ENCODE measurements around the gene TACO1. TPM values are rescaled to one million over a fixed set of nuclear protein-coding genes. Genes with fewer than 3 reads are reported as not detected.
A peak's percentile ranks its signal among the peaks of the same experiment; 100 is the strongest.

Gene TACO1
- total RNA-seq, 4 donors from 2014 or later: 8.5 to 12.0 (median 10.1) TPM

- ATAC-seq (ENCODE audit: low FRiP score) (no peak), DNase-seq (ENCODE audit: low spot score) (no peak)
- TF ChIP-seq, protein P1, sequence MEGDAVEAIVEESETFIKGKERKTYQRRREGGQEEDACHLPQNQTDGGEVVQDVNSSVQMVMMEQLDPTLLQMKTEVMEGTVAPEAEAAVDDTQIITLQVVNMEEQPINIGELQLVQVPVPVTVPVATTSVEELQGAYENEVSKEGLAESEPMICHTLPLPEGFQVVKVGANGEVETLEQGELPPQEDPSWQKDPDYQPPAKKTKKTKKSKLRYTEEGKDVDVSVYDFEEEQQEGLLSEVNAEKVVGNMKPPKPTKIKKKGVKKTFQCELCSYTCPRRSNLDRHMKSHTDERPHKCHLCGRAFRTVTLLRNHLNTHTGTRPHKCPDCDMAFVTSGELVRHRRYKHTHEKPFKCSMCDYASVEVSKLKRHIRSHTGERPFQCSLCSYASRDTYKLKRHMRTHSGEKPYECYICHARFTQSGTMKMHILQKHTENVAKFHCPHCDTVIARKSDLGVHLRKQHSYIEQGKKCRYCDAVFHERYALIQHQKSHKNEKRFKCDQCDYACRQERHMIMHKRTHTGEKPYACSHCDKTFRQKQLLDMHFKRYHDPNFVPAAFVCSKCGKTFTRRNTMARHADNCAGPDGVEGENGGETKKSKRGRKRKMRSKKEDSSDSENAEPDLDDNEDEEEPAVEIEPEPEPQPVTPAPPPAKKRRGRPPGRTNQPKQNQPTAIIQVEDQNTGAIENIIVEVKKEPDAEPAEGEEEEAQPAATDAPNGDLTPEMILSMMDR (IDR thresholded peaks at IDR 0.05): no peak
Measured at GRCh38 chr17:63613663-63614062, 13.0 kb downstream of the TACO1 start.

DNA sequence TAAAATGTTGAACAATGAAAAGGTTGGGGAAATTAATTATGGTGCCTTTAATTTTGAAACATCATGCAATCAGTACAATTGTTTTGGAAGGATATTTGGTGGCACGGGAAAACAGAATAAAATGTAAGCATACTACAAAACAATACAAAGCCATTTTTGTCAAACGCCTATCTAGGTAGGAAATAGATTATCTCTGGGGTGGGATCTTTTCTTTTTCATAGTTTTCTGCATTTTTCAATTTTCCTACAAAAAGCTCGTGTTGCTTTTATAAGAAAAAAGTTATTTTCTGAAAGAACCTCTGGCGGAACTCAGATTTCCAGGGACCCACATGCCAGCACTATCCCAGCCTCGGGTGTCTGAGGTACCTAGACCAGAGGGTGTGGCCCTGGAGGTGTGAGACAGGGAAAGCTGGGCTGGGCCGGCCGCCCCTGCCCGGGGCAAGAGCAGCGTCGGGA is 20.6 kb downstream of the TACO1 start:
- no peak for DNase-seq (ENCODE audit: low spot score)
- TF ChIP-seq, protein P1 (IDR thresholded peaks at IDR 0.05): no peak
- no peak for ATAC-seq (ENCODE audit: low FRiP score)

DNA sequence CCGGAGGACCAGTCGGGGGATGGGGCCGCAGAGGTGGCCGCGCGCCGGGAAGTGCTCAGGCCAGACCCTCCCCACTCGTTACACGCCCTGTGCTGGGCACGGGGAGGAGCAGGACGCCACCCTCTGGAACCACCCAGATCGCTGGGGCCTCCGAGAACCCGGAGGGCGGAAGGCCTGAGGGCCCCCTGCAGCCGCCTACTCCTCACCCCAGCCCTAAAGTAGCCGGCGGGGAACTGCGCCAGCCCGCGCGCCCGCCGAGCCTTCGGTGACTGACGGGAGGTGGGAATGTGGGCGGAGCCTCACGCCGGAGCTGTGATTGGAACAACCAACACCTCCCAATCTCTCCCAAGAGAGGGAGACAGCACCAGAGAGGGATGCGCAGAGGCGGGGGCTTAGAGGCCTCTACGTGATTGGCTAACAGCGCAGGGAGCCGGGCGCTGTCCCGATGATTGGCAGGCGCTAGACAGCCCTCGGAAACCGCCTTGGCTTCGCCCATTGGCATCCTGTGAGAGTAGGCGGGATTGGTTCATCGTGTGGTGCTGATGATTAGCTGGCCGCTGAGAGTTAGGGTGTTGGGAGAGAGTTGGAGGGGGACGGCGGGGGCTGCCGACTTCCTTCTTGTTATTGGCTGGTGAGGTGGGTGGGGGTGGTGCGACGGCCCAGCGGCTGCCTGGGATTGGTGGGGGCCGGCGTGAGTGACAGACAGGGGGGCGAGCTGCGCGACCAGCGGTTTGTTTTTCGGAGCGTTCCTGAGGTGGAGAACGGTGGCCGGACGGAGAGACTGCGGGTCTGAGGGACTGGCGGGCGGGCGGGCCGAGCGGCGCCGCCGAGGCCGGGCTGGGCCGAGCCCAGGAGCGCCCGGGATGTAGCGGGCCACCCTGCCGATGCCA is 21.2 kb downstream of the TACO1 start, which contains the start of gene MAP3K3:
TSS of gene MAP3K3 (plus strand) at position 734 of the 890 bp plus-strand sequence. CDS start 343 bp downstream, outside the sequence.
- DNase-seq (ENCODE audit: low spot score) (peak; percentile 89), ATAC-seq (ENCODE audit: low FRiP score) (peak; percentile 97)
- TF ChIP-seq, protein P1 (IDR thresholded peaks at IDR 0.05): no peak

GRCh38 chr17:63622574-63623390 is 22.1 kb downstream of the TACO1 start:
- ATAC-seq (ENCODE audit: low FRiP score) (peak; percentile 59), DNase-seq (ENCODE audit: low spot score) (no peak)
- TF ChIP-seq, protein P1 (IDR thresholded peaks at IDR 0.05): no peak

- ATAC-seq (ENCODE audit: low FRiP score) (no peak), DNase-seq (ENCODE audit: low spot score) (no peak)
- TF ChIP-seq, protein P1 (IDR thresholded peaks at IDR 0.05): no peak
Measured at GRCh38 chr17:63623786-63624530, 23.3 kb downstream of the TACO1 start.

DNA sequence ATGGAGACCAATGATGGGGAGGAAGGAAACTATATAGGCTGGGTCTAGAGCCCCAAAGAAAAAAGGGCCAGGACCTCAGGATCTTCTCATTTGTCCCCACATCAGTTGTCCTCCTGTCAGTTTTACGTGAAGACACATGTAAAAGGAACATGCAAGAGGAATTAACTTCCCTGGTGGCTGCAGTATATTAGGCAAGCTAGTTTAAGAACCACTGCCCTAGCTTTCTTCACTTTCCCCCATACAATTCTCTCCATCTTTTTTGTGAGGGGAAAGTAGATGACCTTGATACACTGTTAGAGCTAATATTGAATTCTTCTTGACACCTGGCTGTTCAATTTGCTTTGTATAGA is 23.8 kb downstream of the TACO1 start:
- DNase-seq (ENCODE audit: low spot score) (no peak), ATAC-seq (ENCODE audit: low FRiP score) (no peak)
- TF ChIP-seq, protein P1 (IDR thresholded peaks at IDR 0.05): no peak

All from omental fat pad (tissue), 4 donors.